Brain pericyte (primary cell): Measurements from ENCODE around the gene FBXO34.

Experiments
- DNase-seq: peaks from one replicate; pipeline ENCODE4 v3.0.0-alpha.2; 2012; ENCODE audit warnings: low read depth, low spot score

FBXO34 gene

DNA sequence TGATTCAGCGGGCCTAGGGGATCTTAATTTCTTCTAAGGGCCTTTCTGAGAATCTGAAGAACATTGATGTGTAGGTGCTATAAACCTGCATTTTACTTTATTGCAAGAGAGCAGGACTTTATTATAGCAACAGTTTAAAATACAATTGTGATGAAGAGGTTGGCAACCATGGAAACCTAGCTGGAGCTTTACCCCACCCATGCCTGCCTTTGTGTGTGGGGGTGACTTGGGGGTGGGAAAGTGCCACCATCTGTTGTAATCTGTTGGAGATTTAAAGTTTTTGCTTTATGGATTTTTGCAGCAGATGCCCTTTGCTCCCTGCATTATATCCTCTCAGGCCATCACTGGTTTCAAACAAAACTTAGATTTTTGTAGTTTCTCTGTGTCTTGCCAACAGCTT lies 75.8 kb downstream of the FBXO34 start:
- DNase-seq, result no peak

DNA sequence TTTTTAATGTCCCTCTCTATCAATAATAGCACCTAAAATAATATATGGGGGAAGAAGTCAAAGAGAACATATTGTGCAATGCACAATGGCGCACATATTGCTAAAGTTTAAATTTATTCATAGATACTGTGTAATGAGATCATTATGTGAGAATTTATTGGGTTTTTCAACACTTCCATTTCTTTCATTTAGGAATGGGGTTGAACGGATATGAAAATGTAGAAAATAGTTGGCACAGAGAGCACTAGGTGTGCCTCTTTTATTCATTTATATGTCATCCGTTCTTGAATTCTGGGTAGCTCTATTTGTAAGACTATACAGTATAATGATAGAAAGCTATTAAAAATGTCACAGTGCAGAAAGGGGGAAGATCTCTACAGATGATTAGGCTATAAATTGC lies 76.5 kb downstream of the FBXO34 start:
- DNase-seq, result no peak

DNA sequence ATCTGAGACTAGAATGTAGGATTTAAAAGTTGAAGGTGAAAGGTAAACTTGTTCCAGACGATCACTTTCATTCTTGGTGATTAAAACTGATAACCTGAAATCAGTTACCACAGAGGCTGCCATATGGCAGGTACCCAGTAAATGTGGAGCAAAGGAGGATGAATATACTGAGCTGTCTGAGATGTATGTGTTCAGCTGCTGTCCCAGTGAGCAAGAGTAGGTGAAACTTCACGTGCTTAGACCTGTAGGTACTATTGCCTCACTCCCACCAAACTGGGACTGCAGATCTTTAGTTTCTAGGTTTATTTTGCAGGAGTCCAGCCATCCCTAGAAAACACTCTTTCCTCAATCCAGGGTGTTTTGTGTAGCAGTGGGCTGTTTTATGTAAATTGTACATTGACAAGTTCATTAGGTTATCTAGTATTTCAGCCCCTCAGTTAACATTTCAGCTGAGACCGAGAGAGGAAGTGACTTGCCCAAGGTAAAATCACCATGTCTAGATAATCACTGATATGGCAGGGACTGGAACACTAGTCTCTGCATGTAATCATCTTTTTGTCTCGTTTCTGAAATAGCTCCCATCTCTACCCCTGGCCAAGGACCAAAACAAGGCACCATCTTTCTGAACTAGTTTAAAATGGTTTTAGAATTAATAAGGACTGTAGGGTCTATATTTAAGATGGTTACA lies 77.7 kb downstream of the FBXO34 start:
- no peak for DNase-seq

DNA sequence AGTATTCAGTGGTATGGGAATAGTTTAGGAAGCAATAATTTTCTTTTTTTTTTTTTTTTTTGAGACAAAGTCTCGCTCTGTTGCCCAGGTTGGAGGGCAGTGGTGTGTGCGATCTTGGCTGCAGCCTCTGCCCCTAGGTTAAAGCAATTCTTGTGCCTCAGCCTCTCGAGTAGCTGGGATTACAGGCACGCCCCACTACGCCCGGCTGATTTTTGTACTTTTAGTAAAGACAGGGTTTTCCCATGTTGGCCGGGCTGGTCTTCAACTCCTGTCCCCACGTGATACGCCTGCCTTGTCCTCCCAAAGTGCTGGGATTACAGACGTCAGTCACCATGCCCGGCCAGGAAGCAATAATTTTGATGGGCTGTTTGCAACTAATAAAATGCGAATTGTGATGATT lies 78.3 kb downstream of the FBXO34 start:
- no peak for DNase-seq

DNA sequence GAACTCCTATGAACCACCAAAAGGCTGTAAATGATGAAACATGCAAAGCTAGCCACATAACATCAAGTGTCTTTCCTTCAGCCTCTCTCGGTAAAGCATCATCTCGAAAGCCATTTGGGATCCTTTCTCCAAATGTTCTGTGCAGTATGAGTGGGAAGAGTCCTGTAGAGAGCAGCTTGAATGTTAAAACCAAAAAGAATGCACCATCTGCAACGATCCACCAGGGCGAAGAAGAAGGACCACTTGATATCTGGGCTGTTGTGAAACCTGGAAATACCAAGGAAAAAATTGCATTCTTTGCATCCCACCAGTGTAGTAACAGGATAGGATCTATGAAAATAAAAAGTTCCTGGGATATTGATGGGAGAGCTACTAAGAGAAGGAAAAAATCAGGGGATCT lies 79.2 kb downstream of the FBXO34 start:
- DNase-seq, result no peak

DNA sequence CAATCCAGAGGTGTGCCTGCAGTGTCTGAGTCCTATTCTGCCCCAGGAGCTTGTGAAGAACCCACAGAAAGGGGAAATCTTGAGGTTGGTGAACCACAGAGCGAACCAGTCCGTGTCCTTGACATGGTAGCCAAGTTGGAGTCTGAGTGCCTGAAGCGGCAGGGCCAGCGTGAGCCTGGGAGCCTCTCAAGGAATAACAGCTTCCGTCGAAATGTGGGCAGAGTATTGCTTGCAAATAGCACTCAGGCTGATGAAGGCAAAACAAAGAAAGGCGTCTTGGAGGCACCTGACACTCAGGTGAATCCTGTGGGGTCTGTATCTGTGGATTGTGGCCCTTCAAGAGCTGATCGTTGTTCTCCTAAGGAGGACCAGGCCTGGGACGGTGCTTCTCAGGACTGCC lies 79.9 kb downstream of the FBXO34 start:
- DNase-seq, result no peak

DNA sequence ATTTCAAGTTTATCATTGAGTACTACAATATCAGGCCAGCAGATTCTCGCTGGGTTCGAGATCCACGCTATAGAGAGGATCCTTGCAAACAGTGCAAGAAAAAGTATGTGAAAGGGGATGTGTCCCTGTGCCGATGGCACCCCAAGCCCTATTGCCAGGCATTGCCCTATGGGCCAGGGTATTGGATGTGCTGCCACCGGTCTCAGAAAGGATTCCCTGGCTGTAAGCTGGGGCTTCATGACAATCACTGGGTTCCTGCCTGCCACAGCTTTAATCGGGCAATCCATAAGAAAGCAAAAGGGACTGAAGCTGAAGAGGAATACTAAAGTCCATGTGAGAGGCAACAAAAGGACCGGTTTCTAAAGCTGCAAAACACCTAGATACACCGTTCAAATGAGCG lies 81.0 kb downstream of the FBXO34 start:
- no peak for DNase-seq

DNA sequence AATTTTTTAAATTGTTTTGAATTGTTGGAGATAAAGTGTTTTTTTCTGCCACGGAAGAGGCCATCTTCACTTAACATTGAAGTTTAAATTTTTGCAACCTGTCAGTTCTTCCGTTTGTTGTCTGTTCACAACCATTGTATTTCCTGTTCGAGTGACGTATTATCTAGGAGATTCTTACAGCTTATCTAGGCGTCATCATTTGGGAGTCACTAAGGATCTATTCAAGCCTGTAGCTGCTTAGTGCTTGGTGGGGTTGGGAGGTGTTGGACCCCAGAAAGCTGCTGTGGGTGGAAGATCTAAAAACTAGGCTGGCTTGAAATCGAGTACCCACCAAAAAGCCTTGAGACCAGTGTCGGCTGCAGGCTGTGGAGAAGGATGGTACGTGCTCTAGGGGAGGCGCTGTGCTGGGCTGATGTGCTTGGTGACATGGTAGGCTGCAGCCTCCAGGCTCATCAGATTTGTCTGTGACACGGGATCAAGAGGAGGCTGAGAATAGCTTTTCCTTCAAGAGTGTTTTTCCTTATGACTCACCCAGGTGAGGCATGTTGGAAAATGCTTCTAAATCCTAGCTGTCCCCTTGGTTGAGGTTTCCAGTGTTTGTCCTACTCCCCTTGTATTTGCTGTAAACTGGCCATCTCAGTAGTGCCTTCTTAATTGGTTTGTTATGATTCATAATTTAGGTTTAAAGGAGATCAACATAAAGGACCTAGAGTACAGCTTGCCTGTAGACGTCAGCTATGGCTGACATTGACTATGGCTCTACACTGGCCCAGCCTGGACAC lies 82.7 kb downstream of the FBXO34 start:
- no peak for DNase-seq

DNA sequence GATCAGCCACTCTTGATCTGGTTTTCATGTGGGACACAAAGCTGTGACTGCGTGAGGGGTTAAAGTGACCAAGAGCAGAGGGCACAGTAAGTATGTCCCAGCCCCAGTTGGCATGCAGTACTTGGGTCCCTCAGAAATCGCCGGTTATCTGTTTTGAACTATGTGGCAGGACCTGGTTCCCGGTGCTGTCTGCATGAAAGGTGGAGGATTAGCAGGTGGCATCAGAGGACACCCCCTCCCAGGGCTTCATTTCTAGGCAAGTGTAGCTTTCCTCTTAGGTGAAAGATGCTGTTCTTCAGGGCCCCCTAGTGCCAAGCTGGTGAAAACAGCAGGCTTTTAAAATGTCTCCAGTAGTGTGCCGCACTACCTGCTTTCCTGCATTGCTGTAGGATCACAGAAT lies 83.3 kb downstream of the FBXO34 start:
- DNase-seq, result no peak

DNA sequence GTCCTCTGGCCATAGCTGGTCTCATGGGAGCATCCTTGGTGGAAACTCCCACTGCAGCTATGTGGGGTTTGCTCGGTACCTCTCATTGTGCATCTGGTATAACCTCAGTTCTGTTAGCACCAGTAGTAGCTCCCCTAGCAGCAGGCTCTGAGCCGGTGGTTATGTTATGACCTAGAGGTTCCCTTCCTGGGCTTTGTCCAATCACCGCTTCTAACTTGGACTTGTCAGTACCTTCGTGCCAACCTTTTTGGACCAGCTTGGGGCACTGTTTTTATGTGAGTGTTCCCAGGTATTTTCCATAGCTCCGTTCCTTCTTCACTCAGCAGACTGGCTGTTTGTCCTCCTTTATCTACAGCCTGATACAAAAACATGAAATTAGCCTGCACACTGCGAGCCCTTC lies 84.7 kb downstream of the FBXO34 start:
- no peak for DNase-seq

DNA sequence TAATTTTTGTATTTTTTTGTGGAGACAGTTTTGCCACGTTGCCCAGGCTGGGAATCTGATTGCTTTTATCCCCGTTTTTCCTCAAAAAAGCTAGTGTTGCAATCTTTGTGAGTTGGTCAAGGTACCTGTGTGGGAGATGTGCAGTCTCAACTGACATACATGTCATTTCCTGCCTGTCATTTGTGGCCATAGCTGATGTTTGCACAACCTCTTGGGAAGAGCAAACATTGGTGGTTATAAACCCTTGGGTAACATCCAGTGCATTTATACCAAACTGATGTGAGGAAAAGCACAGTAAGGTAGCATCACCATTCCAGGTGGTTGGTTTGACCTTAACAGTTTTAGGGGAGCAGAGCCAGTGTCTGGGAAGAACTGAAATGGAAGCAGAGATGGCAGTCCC lies 85.7 kb downstream of the FBXO34 start:
- DNase-seq, result no peak

DNA sequence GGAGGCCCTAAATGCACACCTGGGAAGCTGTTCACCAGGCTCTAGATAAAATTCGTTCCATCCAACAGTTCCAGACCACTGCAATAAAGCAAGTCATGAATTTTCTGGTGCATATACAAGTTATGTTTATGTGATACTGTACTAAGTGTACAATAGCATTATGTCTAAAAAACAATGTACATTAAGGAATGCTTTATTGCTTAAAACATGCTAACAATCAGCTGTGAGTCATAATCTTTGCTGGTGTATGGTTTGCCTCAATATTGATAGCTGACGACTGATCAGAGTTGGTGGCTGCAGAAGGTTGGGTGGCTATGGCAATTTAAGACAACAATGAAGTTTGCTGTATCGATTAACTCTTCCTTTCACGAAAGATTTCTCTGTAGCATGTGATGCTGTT lies 88.1 kb downstream of the FBXO34 start:
- no peak for DNase-seq

DNA sequence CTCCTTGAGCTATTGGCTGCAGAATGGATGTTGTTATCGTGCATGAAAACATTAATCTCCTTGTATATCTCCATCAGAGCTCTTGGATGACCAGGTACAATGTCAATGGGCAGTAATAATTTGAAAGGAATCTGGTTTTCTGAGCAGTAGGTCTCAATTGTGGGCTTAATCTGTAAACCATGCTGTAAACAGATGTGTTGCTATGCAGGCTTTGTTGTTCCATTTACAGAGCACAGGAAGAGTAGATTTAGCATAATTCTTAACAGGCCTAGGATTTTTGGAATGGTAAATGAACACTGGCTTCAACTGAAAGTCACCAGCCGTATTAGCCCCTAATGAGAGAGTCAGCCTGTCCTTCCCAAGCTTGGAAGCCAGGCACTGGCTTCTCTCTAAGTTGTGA lies 90.0 kb downstream of the FBXO34 start:
- no peak for DNase-seq

DNA sequence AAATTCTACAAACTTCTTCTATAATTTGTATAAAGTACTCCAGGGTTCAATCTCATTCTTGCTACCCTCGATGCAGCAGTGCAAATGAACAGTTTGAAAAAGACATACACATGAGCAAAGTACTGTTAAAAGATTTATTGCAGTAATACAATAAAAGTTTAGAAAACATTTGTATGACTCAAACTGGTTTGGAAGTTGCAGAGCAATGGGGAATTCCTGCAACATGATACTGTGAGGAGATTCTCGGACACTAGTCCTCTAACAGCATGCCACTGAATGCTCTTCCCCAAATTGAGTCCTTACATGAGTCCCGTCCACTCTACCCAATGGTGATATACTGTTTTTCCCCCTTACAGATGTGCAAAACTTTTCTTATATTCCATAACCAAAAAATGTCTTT lies 95.0 kb downstream of the FBXO34 start:
- no peak for DNase-seq

DNA sequence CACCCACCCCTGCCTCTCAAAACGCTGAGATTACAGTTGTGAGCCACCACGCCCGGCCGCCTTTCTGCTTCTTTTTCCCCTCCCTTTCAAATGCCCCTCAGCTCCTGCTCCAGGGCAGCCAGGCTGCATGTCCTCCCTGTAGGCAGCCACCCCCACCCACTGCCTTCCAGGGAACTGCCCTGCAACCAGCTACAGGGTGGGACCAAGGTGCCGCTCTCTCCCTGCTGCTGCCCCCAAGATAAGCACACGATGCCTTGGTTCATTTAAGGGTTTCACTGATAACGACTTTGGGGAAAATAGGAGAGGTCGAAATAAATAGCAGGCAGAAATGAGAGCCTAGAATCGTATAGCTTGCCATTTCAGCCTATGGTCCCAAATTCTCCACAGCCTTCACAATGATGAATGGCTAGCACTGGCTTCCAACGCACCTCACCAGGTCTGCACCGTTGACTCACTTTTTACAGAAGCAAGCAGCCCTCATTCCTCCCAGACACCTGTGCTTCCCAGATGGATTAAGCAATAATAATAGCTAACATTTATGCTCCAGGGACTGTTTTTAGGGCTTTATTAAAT lies 99.7 kb downstream of the FBXO34 start:
- DNase-seq, result no peak

DNA sequence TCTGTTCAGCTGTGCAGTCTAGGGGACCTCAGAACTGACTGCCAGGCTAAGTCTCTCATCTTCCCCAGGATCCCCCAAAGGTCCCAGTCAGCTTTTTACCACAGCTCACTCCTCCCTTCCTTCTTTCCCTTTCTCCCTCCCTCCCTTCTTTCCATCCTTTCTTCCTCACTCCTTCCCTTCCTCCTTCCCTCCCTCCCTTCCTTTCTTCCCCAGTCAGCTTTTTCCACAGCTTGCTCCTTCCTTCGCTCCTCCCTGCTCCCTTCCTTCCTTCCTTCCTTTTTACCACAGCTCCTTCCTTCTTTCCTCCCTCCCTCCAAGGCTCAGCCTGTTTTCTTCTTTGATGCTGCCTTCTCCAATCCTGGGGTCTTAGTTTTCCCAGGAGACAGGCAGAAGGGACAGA lies 101.2 kb downstream of the FBXO34 start:
- no peak for DNase-seq

DNA sequence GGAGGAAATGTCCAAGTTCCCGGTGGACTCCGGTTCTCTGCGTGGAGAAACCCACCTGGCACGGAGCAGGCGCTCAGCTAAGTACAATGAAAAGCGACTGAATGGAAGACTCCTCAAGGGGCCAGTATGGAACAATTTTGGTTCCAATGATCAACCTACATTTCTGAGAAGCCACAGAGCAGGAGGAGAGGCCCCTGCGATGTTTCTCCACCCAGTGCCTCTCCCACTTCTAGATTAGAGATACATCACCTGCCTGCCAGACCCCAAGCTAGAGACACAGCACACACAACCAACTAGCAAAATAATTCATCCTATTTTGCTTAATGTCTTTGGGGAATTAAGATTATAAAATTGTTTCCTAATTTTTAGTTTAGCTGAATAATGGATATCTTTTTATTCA lies 101.6 kb downstream of the FBXO34 start:
- DNase-seq, result no peak

DNA sequence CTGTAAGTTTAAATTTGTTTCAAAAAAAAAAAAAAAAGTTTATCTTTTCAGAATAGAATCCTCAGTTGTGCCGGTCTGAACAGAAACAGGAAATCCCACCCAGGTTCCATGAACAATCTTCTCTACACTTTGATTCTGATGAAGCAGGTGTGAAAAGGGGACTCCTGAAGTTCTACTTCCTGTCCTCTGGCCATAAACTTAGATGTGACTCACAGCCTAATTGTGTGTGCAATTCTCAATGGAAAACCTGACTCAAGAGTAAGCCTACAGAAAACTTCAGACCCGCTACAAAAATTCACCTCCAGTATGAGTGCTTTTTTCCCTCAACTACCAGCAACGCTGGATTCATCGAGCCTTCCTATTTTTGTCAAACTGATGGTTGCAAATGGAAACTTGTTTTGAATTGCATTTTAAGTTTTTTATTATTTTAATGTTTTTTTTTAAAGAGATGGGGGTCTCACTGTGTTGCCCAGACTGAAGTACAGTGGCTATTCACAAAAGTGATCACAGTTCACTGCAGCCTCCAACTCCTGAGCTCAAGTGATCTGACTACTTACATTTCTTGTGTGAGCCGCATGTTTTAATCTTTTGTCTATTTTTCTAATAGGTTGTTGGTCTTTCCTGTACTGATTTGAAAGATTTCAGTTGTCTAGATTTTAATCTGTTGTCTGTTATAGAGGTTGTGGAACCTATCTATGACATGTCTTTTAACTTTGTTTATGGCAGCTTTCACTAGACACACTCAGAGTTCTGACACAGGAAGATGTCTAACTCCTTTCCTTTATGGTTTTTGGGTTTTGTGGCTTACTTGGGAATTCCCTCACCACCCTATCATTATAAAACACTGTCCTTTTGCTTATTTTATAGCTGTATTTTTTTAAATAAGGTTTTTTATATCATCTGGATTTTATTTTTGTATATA lies 102.8 kb downstream of the FBXO34 start:
- DNase-seq, result no peak

DNA sequence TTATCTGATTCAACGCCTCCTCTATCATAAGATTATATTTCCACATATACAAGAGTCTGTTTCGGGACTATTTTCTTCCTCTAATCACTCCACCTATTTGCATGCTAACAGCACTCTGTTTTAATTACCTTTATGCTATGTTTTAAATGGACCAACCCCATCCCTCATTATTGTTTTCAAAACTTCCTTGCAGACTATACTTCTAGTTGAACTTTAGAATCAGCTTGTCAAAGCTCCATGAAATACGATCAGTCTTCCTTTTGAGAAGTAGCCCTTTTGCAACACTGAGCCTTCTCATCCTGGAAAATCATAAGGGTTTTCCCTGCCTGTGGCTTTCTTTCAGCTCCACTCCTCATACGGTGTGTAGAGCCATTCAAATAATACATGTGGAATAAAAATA lies 103.5 kb downstream of the FBXO34 start:
- DNase-seq, result no peak

DNA sequence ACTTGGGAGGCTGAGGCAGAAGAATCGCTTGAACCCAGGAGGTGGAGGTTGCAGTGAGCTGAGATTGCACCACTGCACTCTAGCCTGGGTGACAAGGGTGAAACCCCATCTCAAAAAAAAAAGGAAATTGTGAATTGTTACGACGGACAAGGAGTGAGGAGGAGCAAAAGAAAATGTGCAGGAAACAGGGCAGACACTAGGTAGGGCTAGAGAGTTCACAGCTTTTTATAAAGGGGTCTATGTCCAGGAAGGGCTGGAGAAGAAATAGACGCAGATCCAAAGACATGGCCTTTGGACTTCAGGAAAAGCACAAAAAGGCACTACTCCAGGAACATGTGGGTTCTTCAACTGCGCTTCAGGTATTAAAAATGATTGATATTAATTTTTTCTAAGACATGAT lies 106.0 kb downstream of the FBXO34 start:
- no peak for DNase-seq

DNA sequence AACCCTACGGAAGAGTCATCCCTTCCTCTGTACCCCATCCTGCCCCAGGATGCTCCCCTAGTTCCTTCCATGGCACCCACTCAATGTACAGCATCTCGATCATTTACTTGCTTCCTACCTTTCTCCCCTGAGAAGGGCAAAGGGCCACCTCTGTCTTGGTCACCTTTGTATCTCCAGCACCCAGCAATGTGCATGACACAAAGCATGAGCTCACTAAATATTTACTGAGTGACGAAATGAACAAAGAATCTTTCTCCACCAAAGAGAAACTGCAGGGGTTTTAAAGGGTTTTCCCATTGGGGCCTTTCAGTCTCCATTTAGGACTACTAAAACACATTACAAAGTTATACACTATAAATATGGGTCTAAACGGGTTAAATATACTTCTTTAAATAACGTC lies 109.8 kb downstream of the FBXO34 start:
- DNase-seq, result no peak

DNA sequence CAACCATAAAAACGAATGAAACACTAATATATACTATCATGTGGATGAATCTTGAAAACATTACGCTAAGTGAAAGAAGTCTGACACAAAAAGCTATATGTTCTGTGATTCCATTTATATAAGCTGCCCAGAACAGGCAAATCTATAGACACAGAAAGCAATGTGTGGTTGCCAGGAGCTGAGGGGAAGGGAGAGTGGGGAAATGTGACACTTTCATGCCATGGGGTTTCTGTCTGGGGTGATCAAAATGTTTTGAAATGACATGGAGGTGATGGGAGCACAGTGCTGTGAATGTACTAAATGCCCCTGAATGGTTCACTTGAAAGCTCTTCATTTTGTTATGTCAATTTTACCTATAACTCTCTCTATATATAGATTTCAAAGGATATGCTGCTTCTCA lies 110.3 kb downstream of the FBXO34 start:
- no peak for DNase-seq
